Spleen (tissue), 11 donors: Measurements from ENCODE around the gene KLHL12. TPM values are rescaled to one million over a fixed set of nuclear protein-coding genes. Genes with fewer than 3 reads are reported as not detected.

Experiments used
- DNase-seq: peaks from one replicate; pipeline ENCODE4 v3.0.0-alpha.2; 2020
- H3K27ac ChIP-seq, 8 donors: fragments of 200-600 bp; sonication (generic) in 7 of 8; 1 replicate in 4 of 8; 2 replicates in 4 of 8; pipeline versions ENCODE4 v1.5.0 to v1.8.0; 2016 to 2021; ENCODE audit warnings: inconsistent platforms in 4 of 8, mild to moderate bottlenecking in 4 of 8, moderate library complexity in 1 of 8
- H3K27me3 ChIP-seq, 7 donors: fragments of 200-600 bp; sonication (generic) in 6 of 7; replicated peaks in 1 of 7; 1 replicate in 4 of 7; 2 replicates in 3 of 7; pipeline versions ENCODE4 v1.5.0 to v1.8.0; 2016 to 2021; ENCODE audit warnings: inconsistent platforms in 3 of 7, mild to moderate bottlenecking in 1 of 7
- H3K36me3 ChIP-seq, 6 donors: fragments of 200-600 bp; sonication (generic) in 5 of 6; 1 replicate in 4 of 6; 2 replicates in 2 of 6; pipeline versions ENCODE4 v1.5.0 to v1.8.0; 2016 to 2021; ENCODE audit warnings: inconsistent platforms in 2 of 6
- H3K4me1 ChIP-seq, 6 donors: fragments of 200-600 bp; sonication (generic) in 5 of 6; 1 replicate in 3 of 6; 2 replicates in 3 of 6; pipeline versions ENCODE4 v1.5.0 to v1.8.0; 2016 to 2021; ENCODE audit warnings: inconsistent platforms in 3 of 6
- H3K4me3 ChIP-seq, 8 donors: fragments of 200-600 bp; sonication (generic) in 7 of 8; 1 replicate in 4 of 8; 2 replicates in 4 of 8; pipeline versions ENCODE4 v1.5.0 to v1.8.0; 2016 to 2021; ENCODE audit warnings: inconsistent platforms in 4 of 8, mild to moderate bottlenecking in 4 of 8, moderate library complexity in 2 of 8
- H3K9me3 ChIP-seq, 8 donors: fragments of 200-600 bp; sonication (generic) in 7 of 8; 1 replicate in 4 of 8; 2 replicates in 4 of 8; pipeline versions ENCODE4 v1.5.0 to v1.8.0; 2016 to 2021; ENCODE audit warnings: inconsistent platforms in 4 of 8
- CTCF ChIP-seq, 11 experiments: fragments of 200-600 bp in 7 of 11; fragments of 450-650 bp in 4 of 11; sonication (generic) in 4 of 11; IDR thresholded peaks in 8 of 11; conservative IDR thresholded peaks in 3 of 11; 1 replicate in 7 of 11; 2 replicates in 4 of 11; pipeline versions ENCODE4 v1.4.0 to v1.8.0; 2016 to 2021; ENCODE audit warnings: antibody characterized with exemption in 11 of 11, inconsistent platforms in 4 of 11, mild to moderate bottlenecking in 1 of 11
- POLR2A ChIP-seq, 3 donors: fragments of 450-650 bp; IDR thresholded peaks; one replicate each; pipeline ENCODE4 v1.5.1; 2017; ENCODE audit warnings: antibody characterized with exemption in 3 of 3, mild to moderate bottlenecking in 1 of 3
- POLR2AphosphoS5 ChIP-seq, 3 donors: sonication (generic); formaldehyde crosslinking; IDR thresholded peaks; one replicate each; pipeline ENCODE4 v1.5.1; 2017; ENCODE audit warnings: antibody characterized with exemption in 3 of 3
- WGBS, 5 donors: extraction: QIAGEN DNeasy Blood & Tissue Kit in 3 of 5; methylation state at CpG; one replicate each; pipeline versions ENCODE4 v1.1.5 to v1.1.7; 2013 to 2018; 5-methylcytosine and 5-hydroxymethylcytosine counted together
- intact Hi-C: fragments of 100-400 bp; cut with DNase I; formaldehyde crosslinking; loops from one replicate; pipeline ENCODE4 v1.15.0; 2023; ENCODE audit warnings: low total_unique reads
- polyA plus RNA-seq, 3 donors: library from polyadenylated mRNA; stranded (reverse); fragments of 200-250 nt; gene quantifications; one replicate each; pipeline ENCODE4 v1.2.1, GENCODE V29; 2013
- total RNA-seq, 7 donors: library from RNA; depleted of rRNA in 3 of 7; stranded (reverse); fragments of >200 nt in 3 of 7; fragmentation: NEBNext Ultra II Directional in 4 of 7; extraction: Animal tissue kit (Norgen Biotek cat#: 25700) in 4 of 7; gene quantifications; one replicate each; pipeline versions ENCODE4 v1.1.0 to v1.2.1, GENCODE V29; 2016 to 2021
- donor health status: healthy with polysubstance abuse.
- donor health status: DM: no; HTN: no; CAD: no; lungs with moderate emphysema.
- donor health status: DM: no; HTN: no; CAD: no.
- donor health status: Bipolar disorder and iron deficiency.
- donor health status: healthy.
- donor health status: DM: no; HTN: no; CAD: no.
- donor health status: DM: yes; HTN: yes; CAD: no.

KLHL12 gene
- total and polyA plus RNA-seq, 10 donors = 14.8 to 35.4 (median 23.8) TPM

GRCh38 chr1:202961220-202961880 lies 34.3 kb upstream of the KLHL12 start:
- TF ChIP-seq POLR2A (IDR thresholded peaks at IDR 0.05) (no peak), CTCF (IDR thresholded peaks at IDR 0.05 in 8 of 11, conservative IDR thresholded peaks at IDR 0.05 in 3 of 11) (no peak), POLR2AphosphoS5 (IDR thresholded peaks at IDR 0.05) (no peak)
- Histone ChIP-seq H3K4me3 (no peak overlapping the region), H3K36me3 (peaks cover 0 to 50% (median 21%) of the 10 kb centered on the region in 6 donors), H3K4me1 (peaks cover 12 to 42% (median 27%) of the 10 kb centered on the region in 6 donors), H3K27me3 (no peaks in the 10 kb centered on the region), H3K27ac (no peak overlapping the region), H3K9me3 (no peaks in the 10 kb centered on the region)
- WGBS, 5 donors = 90 to 97% (median 93%) methylated on average over 4 to 5 of the region's 5 CpGs
- intact Hi-C loops = no loop called here
- no peak for DNase-seq

DNA sequence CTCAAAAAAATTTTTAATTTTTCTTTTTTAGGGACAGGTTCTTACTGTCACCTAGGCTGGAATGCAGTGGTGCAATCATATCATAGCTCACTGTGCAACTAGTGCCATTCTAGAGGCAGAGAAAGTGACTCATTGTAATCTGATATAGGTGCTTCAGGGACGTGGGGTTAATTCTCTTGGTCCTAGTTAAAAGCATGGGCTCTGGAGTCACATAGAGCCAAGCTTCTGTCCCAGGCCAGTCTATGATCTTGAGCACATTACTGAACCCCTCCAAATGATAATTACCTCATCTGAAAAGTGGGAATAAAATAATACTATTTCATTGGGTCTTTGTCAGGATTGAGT lies 32.2 kb upstream of the KLHL12 start:
- no peaks in the 10 kb centered on the region for H3K27me3 ChIP-seq
- intact Hi-C loops = no loop called here
- no peaks in the 10 kb centered on the region for H3K9me3 ChIP-seq
- 75 to 89% (median 78%) methylated on average over 1 of the region's 1 CpG for WGBS, 5 donors
- peak overlapping the region in 2 of 8 donors; percentile 92 to 98 for H3K27ac ChIP-seq
- no peak for DNase-seq
- H3K4me3 ChIP-seq = no peak overlapping the region
- peaks cover 0 to 45% (median 21%) of the 10 kb centered on the region in 6 donors for H3K36me3 ChIP-seq
- H3K4me1 ChIP-seq = peaks cover 23 to 45% (median 39%) of the 10 kb centered on the region in 6 donors
- TF ChIP-seq POLR2A (IDR thresholded peaks at IDR 0.05) (no peak), POLR2AphosphoS5 (IDR thresholded peaks at IDR 0.05) (no peak), CTCF (IDR thresholded peaks at IDR 0.05 in 8 of 11, conservative IDR thresholded peaks at IDR 0.05 in 3 of 11) (no peak)

DNA sequence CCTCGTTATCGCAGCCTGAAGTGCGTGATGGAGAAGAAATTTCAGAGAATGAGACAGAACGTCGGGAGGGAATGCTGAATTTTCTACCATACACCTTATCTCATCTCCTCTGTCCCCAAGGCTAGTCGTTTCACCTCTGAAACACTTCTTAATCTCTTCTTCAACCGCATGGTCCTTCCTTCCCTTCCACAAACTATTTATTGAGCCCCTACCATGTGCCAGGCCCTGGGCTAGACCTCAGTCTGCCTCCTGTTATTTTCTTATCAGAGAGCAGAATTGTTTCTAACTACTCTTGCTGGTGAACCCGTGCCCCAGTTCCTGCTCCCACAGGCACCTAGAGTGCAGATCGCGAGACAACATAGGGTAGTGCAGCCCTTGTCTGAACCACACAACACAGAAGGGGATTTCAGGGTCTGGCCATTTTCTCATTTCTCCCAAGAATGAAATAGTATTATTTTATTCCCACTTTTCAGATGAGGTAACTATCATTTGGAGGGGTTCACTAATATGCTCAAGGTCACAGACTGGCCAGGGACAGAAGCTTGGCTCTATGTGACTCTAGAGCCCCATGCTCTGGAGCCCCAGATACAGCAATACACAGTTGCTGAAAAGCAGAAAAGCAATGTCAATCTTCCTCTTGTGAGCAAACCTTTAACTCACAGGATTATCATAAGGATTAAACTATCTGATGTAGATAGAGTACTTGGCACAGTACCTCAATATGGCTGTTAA lies 31.7 kb upstream of the KLHL12 start:
- peaks cover 0 to 40% (median 21%) of the 10 kb centered on the region in 6 donors for H3K36me3 ChIP-seq
- H3K27ac ChIP-seq = peak overlapping the region; percentile 61 to 99 (median 96)
- H3K4me3 ChIP-seq = peak overlapping the region; percentile 78 to 97 (median 92)
- DNase-seq = no peak
- H3K4me1 ChIP-seq = peaks cover 24 to 50% (median 45%) of the 10 kb centered on the region in 6 donors
- TF ChIP-seq CTCF (IDR thresholded peaks at IDR 0.05 in 8 of 11, conservative IDR thresholded peaks at IDR 0.05 in 3 of 11) (no peak), POLR2AphosphoS5 (IDR thresholded peaks at IDR 0.05) (no peak), POLR2A (IDR thresholded peaks at IDR 0.05) (no peak)
- 0 to 3% (median 2%) methylated on average over 10 of the region's 10 CpGs for WGBS, 5 donors
- intact Hi-C loops = no loop called here
- H3K9me3 ChIP-seq = no peaks in the 10 kb centered on the region
- no peaks in the 10 kb centered on the region for H3K27me3 ChIP-seq
